H7 (cell line): Measurements from ENCODE around the gene MPZL1. TPM values are rescaled to one million over a fixed set of nuclear protein-coding genes. Genes with fewer than 3 reads are reported as not detected.
"Not testable (repeated sequence)": the region's sequence is repeated elsewhere in the genome, so short reads cannot be mapped to it uniquely, and the experiment has no call there.

Experiments used
- DNase-seq: peaks from one replicate; pipeline ENCODE4 v3.0.0; 2012
- H3K27me3 ChIP-seq: 2 replicates; pipeline ENCODE4 v1.6.0; 2011; ENCODE audit warnings: mild to moderate bottlenecking, low read length; ENCODE audit not compliant: control insufficient read depth, insufficient read depth
- H3K36me3 ChIP-seq: replicated peaks from 2 replicates; pipeline ENCODE4 v1.5.1; 2011; ENCODE audit warnings: low read length; ENCODE audit not compliant: control insufficient read depth, insufficient read depth
- H3K4me3 ChIP-seq: 2 replicates; pipeline ENCODE4 v1.5.1; 2011; ENCODE audit warnings: low read depth, mild to moderate bottlenecking, control low read depth, low read length, moderate library complexity; ENCODE audit not compliant: insufficient read depth
- total RNA-seq: library from RNA; depleted of rRNA; stranded (reverse); fragments of >200 nt; shearing (Covaris generic); gene quantifications from 2 replicates; pipeline ENCODE4 v1.2.3, GENCODE V29; 2014

MPZL1 gene
- total RNA-seq, 1 experiment from 2014 or later: 104 TPM

GRCh38 chr1:167718914-167719691, 2.7 kb upstream of the MPZL1 start:
- no peak overlapping the region for H3K4me3 ChIP-seq
- no peak for DNase-seq
- H3K36me3 ChIP-seq: no peaks in the 10 kb centered on the region
- peaks cover 2% of the 10 kb centered on the region; the same call in 1 of the 2 replicates for H3K27me3 ChIP-seq

GRCh38 chr1:167719715-167720421, 1.9 kb upstream of the MPZL1 start:
- H3K36me3 ChIP-seq, DNase-seq, H3K4me3 ChIP-seq: not testable (repeated sequence)

GRCh38 chr1:167720965-167721616, 691 bp upstream of the MPZL1 start:
- Histone ChIP-seq H3K4me3 (peak overlapping the region; percentile 96), H3K27me3 (peaks cover 2% of the 10 kb centered on the region; the same call in 1 of the 2 replicates), H3K36me3 (no peaks in the 10 kb centered on the region)
- no peak for DNase-seq

More at GRCh38 chr1:167719715-167720421, 1.9 kb upstream of the MPZL1 start:
- H3K27me3 ChIP-seq: not testable (repeated sequence)

- H3K36me3 ChIP-seq: no peaks in the 10 kb centered on the region
- H3K4me3 ChIP-seq: peak overlapping the region; percentile 96
- H3K27me3 ChIP-seq: peaks cover 2% of the 10 kb centered on the region; the same call in 1 of the 2 replicates
- peak; percentile 90 for DNase-seq
Observed at GRCh38 chr1:167722152-167722869, 529 bp downstream of the MPZL1 start.

GRCh38 chr1:167722870-167723251, 1.1 kb downstream of the MPZL1 start:
- no peaks in the 10 kb centered on the region for H3K36me3 ChIP-seq
- peaks cover 2% of the 10 kb centered on the region; the same call in 1 of the 2 replicates for H3K27me3 ChIP-seq
- H3K4me3 ChIP-seq: peak overlapping the region; percentile 96
- no peak for DNase-seq

- H3K27me3 ChIP-seq: peaks cover 2% of the 10 kb centered on the region; the same call in 1 of the 2 replicates
- no peak for DNase-seq
- H3K36me3 ChIP-seq: no peaks in the 10 kb centered on the region
- no peak overlapping the region for H3K4me3 ChIP-seq
Observed at GRCh38 chr1:167723707-167724323, 2.0 kb downstream of the MPZL1 start.

- H3K4me3 ChIP-seq: no peak overlapping the region
- H3K36me3 ChIP-seq: no peaks in the 10 kb centered on the region
- H3K27me3 ChIP-seq: 0 out of 2 replicates have a peak, but pooled peaks cover 2% of the 10 kb centered on the region
- no peak for DNase-seq
Observed at GRCh38 chr1:167726008-167726407, 4.2 kb downstream of the MPZL1 start.

GRCh38 chr1:167728818-167729410, 7.1 kb downstream of the MPZL1 start:
- Histone ChIP-seq H3K27me3 (no peaks in the 10 kb centered on the region), H3K4me3 (no peak overlapping the region)

GRCh38 chr1:167734227-167734626, 12.4 kb downstream of the MPZL1 start:
- no peak for DNase-seq
- Histone ChIP-seq H3K4me3 (no peak overlapping the region), H3K27me3 (no peaks in the 10 kb centered on the region), H3K36me3 (no peaks in the 10 kb centered on the region; the same call in 1 of the 2 replicates)

More at GRCh38 chr1:167728818-167729410, 7.1 kb downstream of the MPZL1 start:
- DNase-seq: no peak
- no peaks in the 10 kb centered on the region for H3K36me3 ChIP-seq

GRCh38 chr1:167734841-167735240, 13.1 kb downstream of the MPZL1 start:
- H3K27me3 ChIP-seq: no peaks in the 10 kb centered on the region
- DNase-seq: no peak

GRCh38 chr1:167737169-167737568, 15.4 kb downstream of the MPZL1 start:
- no peak overlapping the region for H3K4me3 ChIP-seq
- H3K36me3 ChIP-seq: no peaks in the 10 kb centered on the region; the same call in 1 of the 2 replicates
- DNase-seq: no peak
- no peaks in the 10 kb centered on the region for H3K27me3 ChIP-seq

More at GRCh38 chr1:167734841-167735240, 13.1 kb downstream of the MPZL1 start:
- no peaks in the 10 kb centered on the region; the same call in 1 of the 2 replicates for H3K36me3 ChIP-seq
- H3K4me3 ChIP-seq: no peak overlapping the region

- no peak for DNase-seq
- Histone ChIP-seq H3K36me3 (no peaks in the 10 kb centered on the region; the same call in 1 of the 2 replicates), H3K27me3 (no peaks in the 10 kb centered on the region), H3K4me3 (no peak overlapping the region)
Observed at GRCh38 chr1:167738158-167738557, 16.4 kb downstream of the MPZL1 start.

- Histone ChIP-seq H3K4me3 (no peak overlapping the region), H3K36me3 (no peaks in the 10 kb centered on the region; the same call in 1 of the 2 replicates), H3K27me3 (no peaks in the 10 kb centered on the region)
- no peak for DNase-seq
Observed at GRCh38 chr1:167739752-167740151, 18.0 kb downstream of the MPZL1 start.
